HCT116 (cell line): ENCODE measurements around the gene KIAA0930. TPM values are rescaled to one million over a fixed set of nuclear protein-coding genes. Genes with fewer than 3 reads are reported as not detected.

Experiments
- ATAC-seq: fragments of 200-7000 bp; cut with Tn5 transposase; 2 replicates; pipeline ENCODE4 v1.9.1; 2020; ENCODE audit warnings: mild to moderate bottlenecking, moderate library complexity
- BruUV-seq: library from RNA; stranded (reverse); fragments of 400-500 nt; replicated peaks from 2 replicates; lab custom pipeline; 2021; lab: Mats Ljungman, UMichigan
- CTCF ChIA-PET: fragments of 300-600 bp; sonication (Branson Sonifier 250); formaldehyde crosslinking; loops from one replicate; lab custom pipeline; 2021; ENCODE audit warnings: antibody characterized with exemption; lab: Charles Lee
- POLR2A ChIA-PET: fragments of 300-600, 350-600 bp; sonication (Branson Sonifier 250); formaldehyde crosslinking; loops from one replicate; lab custom pipeline; 2021; ENCODE audit warnings: antibody characterized with exemption; lab: Charles Lee
- RAD21 ChIA-PET, 2 experiments: fragments of 300-600 bp; sonication (Branson Sonifier 250); formaldehyde crosslinking; loops; one replicate each; lab custom pipeline; 2023; ENCODE audit warnings: low total read pairs in 2 of 2; ENCODE audit not compliant: uncharacterized antibody in 2 of 2, unreplicated experiment in 2 of 2, low non-redundant PET in 1 of 2; lab: Charles Lee
- DNase-seq: peaks from one replicate; pipeline ENCODE4 v3.0.0-alpha.2; 2010; ENCODE audit warnings: low read depth, low spot score
- H2AFZ ChIP-seq: fragments of 200-600 bp; shearing (Covaris generic), sonication (generic); 2 replicates; pipeline ENCODE4 v1.6.1; 2017; ENCODE audit warnings: low read depth, mixed run types, mixed read lengths, antibody characterized with exemption, low read length; ENCODE audit not compliant: poor library complexity, severe bottlenecking
- H3K27ac ChIP-seq: 2 replicates; pipeline ENCODE4 v1.5.1; 2012; ENCODE audit warnings: low read depth, low read length
- H3K27me3 ChIP-seq: fragments of 200-600 bp; sonication (generic); 2 replicates; pipeline ENCODE4 v1.6.1; 2016; ENCODE audit warnings: mixed run types, low read length, mixed read lengths; ENCODE audit not compliant: insufficient read depth
- H3K36me3 ChIP-seq, 2 experiments: fragments of 200-500 bp in 1 of 2; fragments of 200-600 bp in 1 of 2; sonication (Bioruptor generic) in 1 of 2; sonication (generic) in 1 of 2; 2 replicates each; pipeline versions ENCODE4 v1.5.1 to v1.6.1; 2014 to 2016; ENCODE audit warnings: low read length in 2 of 2, inconsistent platforms in 1 of 2, mixed read lengths in 1 of 2, mixed run types in 1 of 2; ENCODE audit not compliant: insufficient read depth in 2 of 2, control insufficient read depth in 1 of 2
- H3K4me1 ChIP-seq, 2 experiments: fragments of 200-600 bp in 1 of 2; sonication (generic) in 1 of 2; 2 replicates each; pipeline versions ENCODE4 v1.5.1 to v1.6.1; 2012 to 2017; ENCODE audit warnings: low read length in 2 of 2, inconsistent platforms in 1 of 2, mild to moderate bottlenecking in 1 of 2, mixed read lengths in 1 of 2, mixed run types in 1 of 2, moderate library complexity in 1 of 2; ENCODE audit not compliant: insufficient read depth in 2 of 2, control insufficient read depth in 1 of 2
- H3K4me2 ChIP-seq: fragments of 200-600 bp; sonication (generic); 2 replicates; pipeline ENCODE4 v1.6.1; 2017; ENCODE audit warnings: mixed run types, low read length, mixed read lengths
- H3K4me3 ChIP-seq, 2 experiments: fragments of 200-600 bp in 1 of 2; sonication (generic) in 1 of 2; replicated peaks in 1 of 2; 2 replicates each; pipeline ENCODE4 v1.5.1; 2011 to 2016; ENCODE audit warnings: low read length in 2 of 2, control low read depth in 1 of 2, low read depth in 1 of 2, mild to moderate bottlenecking in 1 of 2, mixed read lengths in 1 of 2, mixed run types in 1 of 2
- H3K79me2 ChIP-seq: fragments of 200-600 bp; sonication (generic); 2 replicates; pipeline ENCODE4 v1.6.1; 2017; ENCODE audit warnings: mild to moderate bottlenecking, mixed run types, low read length, moderate library complexity, mixed read lengths; ENCODE audit not compliant: insufficient read depth
- H3K9ac ChIP-seq: fragments of 200-600 bp; sonication (generic); 2 replicates; pipeline ENCODE4 v1.6.1; 2016; ENCODE audit warnings: low read length, mixed read lengths
- H3K9me2 ChIP-seq: fragments of 200-600 bp; sonication (generic), shearing (Covaris generic); 2 replicates; pipeline ENCODE4 v1.6.1; 2017; ENCODE audit warnings: mixed run types, mild to moderate bottlenecking, moderate library complexity; ENCODE audit not compliant: insufficient read depth
- H3K9me3 ChIP-seq, 2 experiments: fragments of 200-500 bp in 1 of 2; fragments of 200-600 bp in 1 of 2; sonication (Bioruptor generic) in 1 of 2; sonication (generic) in 1 of 2; 2 replicates each; pipeline ENCODE4 v1.6.1; 2014 to 2017; ENCODE audit warnings: low read length in 2 of 2, mixed read lengths in 2 of 2, inconsistent platforms in 1 of 2, low read depth in 1 of 2, mild to moderate bottlenecking in 1 of 2, mixed run types in 1 of 2, moderate library complexity in 1 of 2; ENCODE audit not compliant: control insufficient read depth in 1 of 2, insufficient read depth in 1 of 2
- H4K20me1 ChIP-seq: fragments of 200-600 bp; sonication (generic), shearing (Covaris generic); 2 replicates; pipeline ENCODE4 v1.6.1; 2017; ENCODE audit warnings: mixed run types, mild to moderate bottlenecking, moderate library complexity; ENCODE audit not compliant: insufficient read depth
- ELF1 ChIP-seq: IDR thresholded peaks from 2 replicates; pipeline ENCODE4 v1.6.1; 2012; ENCODE audit warnings: low read depth, borderline replicate concordance
- FOSL1 ChIP-seq: IDR thresholded peaks from 2 replicates; pipeline ENCODE4 v1.6.1; 2012; ENCODE audit warnings: low read depth
- JUND ChIP-seq: IDR thresholded peaks from 2 replicates; pipeline ENCODE4 v1.6.1; 2012
- POLR2A ChIP-seq: IDR thresholded peaks from 2 replicates; pipeline ENCODE4 v1.7.0; 2011; ENCODE audit warnings: borderline replicate concordance; ENCODE audit not compliant: insufficient read depth, insufficient read length; ENCODE audit errors: extremely low read depth
- POLR2AphosphoS5 ChIP-seq: IDR thresholded peaks from 2 replicates; pipeline ENCODE4 v1.6.1; 2011; ENCODE audit warnings: mild to moderate bottlenecking, low read depth, low read length, moderate library complexity
- RAD21 ChIP-seq: IDR thresholded peaks from 2 replicates; pipeline ENCODE4 v1.6.1; 2012; ENCODE audit warnings: low read depth, mild to moderate bottlenecking
- SP1 ChIP-seq: IDR thresholded peaks from 2 replicates; pipeline ENCODE4 v1.6.1; 2012; ENCODE audit warnings: low read depth
- TCF7L2 ChIP-seq: IDR thresholded peaks from 2 replicates; pipeline ENCODE4 v1.7.0; 2011; ENCODE audit warnings: borderline replicate concordance, inconsistent platforms; ENCODE audit not compliant: insufficient read depth, insufficient read length; ENCODE audit errors: extremely low read depth
- YY1 ChIP-seq: IDR thresholded peaks from 2 replicates; pipeline ENCODE4 v1.6.1; 2011; ENCODE audit warnings: low read length, low read depth, moderate library complexity, mild to moderate bottlenecking; ENCODE audit not compliant: insufficient replicate concordance; ENCODE audit errors: extremely low read depth
- ZFX ChIP-seq: fragments of 450-650 bp; IDR thresholded peaks from 2 replicates; pipeline ENCODE4 v1.6.1; 2017
- intact Hi-C: fragments of 100-400 bp; cut with micrococcal nuclease; formaldehyde crosslinking; loops from 2 replicates; pipeline ENCODE4 v1.10.0; 2022
- total RNA-seq: library from RNA; stranded (reverse); gene quantifications from one replicate; pipeline ENCODE4 v1.2.1, GENCODE V29; 2021; ENCODE audit not compliant: unreplicated experiment
- TF ChIP-seq, protein P1 (sequence below): IDR thresholded peaks from 2 replicates; pipeline ENCODE4 v1.6.1; 2012
- TF ChIP-seq, protein P2 (sequence below): IDR thresholded peaks from 2 replicates; pipeline ENCODE4 v1.6.1; 2012
- TF ChIP-seq, protein P3 (sequence below): IDR thresholded peaks from 2 replicates; pipeline ENCODE4 v1.6.1; 2011; ENCODE audit warnings: mild to moderate bottlenecking, low read length, moderate library complexity; ENCODE audit not compliant: insufficient replicate concordance; ENCODE audit errors: extremely low read depth

The KIAA0930 gene
- total RNA-seq, 1 experiment from 2014 or later: 60.9 TPM

DNA sequence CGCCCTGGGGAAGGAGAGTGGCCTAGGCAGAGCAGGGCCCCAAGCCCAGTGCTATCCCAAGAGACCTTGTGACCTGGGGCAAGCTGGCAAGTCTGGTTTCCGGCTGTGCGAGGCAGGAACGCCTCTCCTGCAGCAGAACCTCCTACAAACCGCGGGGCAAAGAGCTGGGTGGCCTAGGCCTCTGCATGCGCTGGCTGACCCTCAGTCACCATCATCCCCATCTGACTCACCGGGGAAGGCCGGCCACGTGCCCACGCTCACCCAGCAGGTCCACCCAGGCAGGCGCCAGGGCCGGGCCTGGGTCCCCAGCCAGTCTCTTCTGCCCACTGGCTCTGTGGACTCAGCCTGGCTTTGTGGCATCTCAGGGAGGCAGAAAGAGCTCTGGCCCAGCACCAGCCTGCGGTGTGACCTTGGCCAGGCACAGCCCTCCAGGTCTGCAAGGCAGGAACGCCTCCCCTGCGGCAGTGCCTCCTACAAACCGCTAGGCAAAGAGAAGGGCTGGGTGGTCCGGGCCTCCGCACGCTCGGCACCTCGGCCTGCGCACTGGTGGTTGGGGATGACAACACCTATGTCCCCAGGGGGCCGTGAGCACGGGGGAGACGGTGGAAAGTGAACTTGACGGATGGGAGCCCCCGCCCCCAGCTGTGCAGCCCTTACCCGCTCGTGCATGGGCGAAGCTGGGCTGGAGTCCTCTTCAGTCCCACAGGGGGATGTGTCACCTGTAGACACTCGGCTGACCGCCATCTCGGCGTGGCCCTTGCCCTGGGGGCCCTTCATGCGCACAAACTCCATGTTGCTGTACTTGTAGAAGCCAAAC, 38.2 kb downstream of the KIAA0930 start (continued):
- no peak for TF ChIP-seq RAD21
- TF ChIP-seq, protein P1, sequence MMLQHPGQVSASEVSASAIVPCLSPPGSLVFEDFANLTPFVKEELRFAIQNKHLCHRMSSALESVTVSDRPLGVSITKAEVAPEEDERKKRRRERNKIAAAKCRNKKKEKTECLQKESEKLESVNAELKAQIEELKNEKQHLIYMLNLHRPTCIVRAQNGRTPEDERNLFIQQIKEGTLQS: no peak

DNA sequence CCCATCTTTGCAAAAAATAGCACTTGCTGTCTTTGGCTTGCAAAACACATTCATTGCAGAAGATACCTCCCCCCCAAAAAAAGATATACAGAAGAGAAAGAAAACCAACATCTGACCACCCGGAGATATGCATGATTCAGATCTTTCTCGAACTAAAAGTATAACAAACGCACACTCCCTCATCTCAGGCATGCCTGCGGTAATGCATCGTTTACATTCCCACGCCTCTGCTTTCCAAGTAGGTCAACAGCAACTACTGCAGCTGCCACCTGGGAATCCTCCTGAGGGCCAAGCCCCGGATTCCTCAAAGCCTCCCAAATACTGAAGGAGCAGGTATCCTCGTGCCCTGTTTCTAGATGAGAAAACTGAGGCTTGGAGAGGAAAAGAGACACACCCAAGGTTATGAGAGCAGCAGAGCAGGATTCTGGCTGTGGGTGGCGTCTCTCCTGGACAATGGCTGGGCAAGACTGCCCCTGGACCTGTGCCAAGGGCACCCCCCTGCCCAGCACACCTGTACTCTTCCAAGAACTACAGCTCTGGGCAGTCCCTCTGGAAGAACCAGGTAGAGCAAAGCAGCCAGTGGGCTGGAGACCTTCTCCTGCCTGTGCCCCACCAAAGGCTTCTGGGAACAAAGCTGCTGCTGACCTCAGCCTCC, 38.9 kb downstream of the KIAA0930 start:
- ChIA-PET CTCF (no interaction called here), POLR2A (no interaction called here), RAD21 (interaction anchor here in 1 of 2 experiments (0.5 kb wide), 1 partner anchor 429 kb away, joined by 6 read pairs; no protein-coding TSS in a partner anchor)
- no peak for DNase-seq
- BruUV-seq: no TSS peak
- no peaks in the 10 kb centered on the region for H3K9me2 ChIP-seq
- no peak overlapping the region for H3K4me3 ChIP-seq
- H3K9ac ChIP-seq: no peak overlapping the region
- H3K79me2 ChIP-seq: no peaks in the 10 kb centered on the region
- H3K9me3 ChIP-seq: no peaks in the 10 kb centered on the region
- H3K27ac ChIP-seq: no peak overlapping the region
- no peaks in the 10 kb centered on the region for H3K27me3 ChIP-seq
- H3K36me3 ChIP-seq: peaks cover 0 to 6% of the 10 kb centered on the region in 2 experiments; a peak in 2 of 4 replicates
- no peaks in the 10 kb centered on the region for H4K20me1 ChIP-seq
- H2AFZ ChIP-seq: no peak overlapping the region
- TF ChIP-seq, protein P2, sequence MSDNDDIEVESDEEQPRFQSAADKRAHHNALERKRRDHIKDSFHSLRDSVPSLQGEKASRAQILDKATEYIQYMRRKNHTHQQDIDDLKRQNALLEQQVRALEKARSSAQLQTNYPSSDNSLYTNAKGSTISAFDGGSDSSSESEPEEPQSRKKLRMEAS: no peak
- TF ChIP-seq POLR2AphosphoS5 (no peak), SP1 (no peak), ZFX (no peak), TCF7L2 (no peak), POLR2A (no peak), JUND (no peak), ELF1 (no peak), FOSL1 (no peak), YY1 (no peak)
- TF ChIP-seq, protein P3, sequence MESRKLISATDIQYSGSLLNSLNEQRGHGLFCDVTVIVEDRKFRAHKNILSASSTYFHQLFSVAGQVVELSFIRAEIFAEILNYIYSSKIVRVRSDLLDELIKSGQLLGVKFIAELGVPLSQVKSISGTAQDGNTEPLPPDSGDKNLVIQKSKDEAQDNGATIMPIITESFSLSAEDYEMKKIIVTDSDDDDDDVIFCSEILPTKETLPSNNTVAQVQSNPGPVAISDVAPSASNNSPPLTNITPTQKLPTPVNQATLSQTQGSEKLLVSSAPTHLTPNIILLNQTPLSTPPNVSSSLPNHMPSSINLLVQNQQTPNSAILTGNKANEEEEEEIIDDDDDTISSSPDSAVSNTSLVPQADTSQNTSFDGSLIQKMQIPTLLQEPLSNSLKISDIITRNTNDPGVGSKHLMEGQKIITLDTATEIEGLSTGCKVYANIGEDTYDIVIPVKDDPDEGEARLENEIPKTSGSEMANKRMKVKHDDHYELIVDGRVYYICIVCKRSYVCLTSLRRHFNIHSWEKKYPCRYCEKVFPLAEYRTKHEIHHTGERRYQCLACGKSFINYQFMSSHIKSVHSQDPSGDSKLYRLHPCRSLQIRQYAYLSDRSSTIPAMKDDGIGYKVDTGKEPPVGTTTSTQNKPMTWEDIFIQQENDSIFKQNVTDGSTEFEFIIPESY: no peak
- TF ChIP-seq, protein P1: no peak
- H3K4me2 ChIP-seq: no peak overlapping the region
- ATAC-seq: no peak
- no peaks in the 10 kb centered on the region for H3K4me1 ChIP-seq
- intact Hi-C loops: no loop called here
